GM23248 (cell line): ENCODE results near the gene GSTT2B.

Experiments used
- EZH2 ChIP-seq: fragments of 200-600 bp; sonication (generic); IDR thresholded peaks from 2 replicates; pipeline ENCODE4 v1.6.1; 2018; ENCODE audit warnings: antibody characterized with exemption, mild to moderate bottlenecking; ENCODE audit not compliant: insufficient read depth, poor library complexity, severe bottlenecking
- EZH2phosphoT487 ChIP-seq: fragments of 200-600 bp; sonication (generic); IDR thresholded peaks from 2 replicates; pipeline ENCODE4 v1.6.1; 2018; ENCODE audit warnings: antibody characterized with exemption, moderate library complexity, mild to moderate bottlenecking, low read depth; ENCODE audit not compliant: insufficient read depth

- TF ChIP-seq EZH2phosphoT487 = no peak
- TF ChIP-seq EZH2 = no peak
Measured at GRCh38 chr22:23997092-23997491, 36.1 kb upstream of the GSTT2B start.
